Adrenal gland (tissue), 5 donors: ENCODE results near the gene UNC119B.

ENCODE experiments used
- CTCF ChIP-seq, 6 experiments: fragments of 450-650 bp in 4 of 6; fragments of 200-600 bp in 2 of 6; sonication (generic) in 1 of 6; IDR thresholded peaks; 1 replicate in 5 of 6; 2 replicates in 1 of 6; pipeline versions ENCODE4 v1.5.1 to v1.8.0; 2016 to 2021; ENCODE audit warnings: antibody characterized with exemption in 6 of 6, mild to moderate bottlenecking in 2 of 6, moderate library complexity in 1 of 6
- POLR2A ChIP-seq, 2 donors: fragments of 450-650 bp; IDR thresholded peaks; one replicate each; pipeline ENCODE4 v1.6.1; 2017; ENCODE audit warnings: antibody characterized with exemption in 2 of 2, mild to moderate bottlenecking in 2 of 2, moderate library complexity in 1 of 2
- donor health status: DM: no; HTN: no; CAD: no.

GRCh38 chr12:120711411-120711810 is 1.2 kb downstream of the UNC119B start:
- TF ChIP-seq CTCF (IDR thresholded peaks at IDR 0.05) (no peak), POLR2A (IDR thresholded peaks at IDR 0.05) (no peak)
